HepG2 (cell line): Measurements from ENCODE around the gene MYO1G. TPM values are rescaled to one million over a fixed set of nuclear protein-coding genes. Genes with fewer than 3 reads are reported as not detected.
A peak's percentile ranks its signal among the peaks of the same experiment; 100 is the strongest.

Source experiments
- CBX5 ChIP-seq: sonication (generic); formaldehyde crosslinking; IDR thresholded peaks from 2 replicates; pipeline ENCODE4 v1.4.0; 2020; ENCODE audit warnings: missing genetic modification reagents, borderline replicate concordance
- GABPB1 ChIP-seq: IDR thresholded peaks from 2 replicates; pipeline ENCODE4 v1.6.1; 2016; ENCODE audit warnings: mild to moderate bottlenecking, missing genetic modification reagents, moderate library complexity, missing compliant biosample characterization
- JARID2 ChIP-seq: sonication (generic); formaldehyde crosslinking; IDR thresholded peaks from 2 replicates; pipeline ENCODE4 v1.8.1; 2023; ENCODE audit warnings: missing genetic modification reagents, inconsistent platforms; ENCODE audit not compliant: insufficient replicate concordance
- MAZ ChIP-seq, 2 experiments: sonication (generic) in 1 of 2; formaldehyde crosslinking in 1 of 2; IDR thresholded peaks; 2 replicates each; pipeline versions ENCODE4 v1.5.0 to v1.6.1; 2012 to 2020; ENCODE audit warnings: low read depth in 2 of 2, mild to moderate bottlenecking in 2 of 2, borderline replicate concordance in 1 of 2, improper control_type of control experiment in 1 of 2, low read length in 1 of 2, missing genetic modification reagents in 1 of 2, moderate library complexity in 1 of 2
- MIER3 ChIP-seq: IDR thresholded peaks from 2 replicates; pipeline ENCODE4 v1.6.1; 2016; ENCODE audit warnings: missing compliant biosample characterization, borderline replicate concordance
- MXD4 ChIP-seq: IDR thresholded peaks from 2 replicates; pipeline ENCODE4 v1.6.1; 2016; ENCODE audit warnings: mild to moderate bottlenecking, missing biosample characterization, missing genetic modification reagents
- NR2C2 ChIP-seq: sonication (generic); formaldehyde crosslinking; IDR thresholded peaks from 2 replicates; pipeline ENCODE4 v1.4.0; 2020; ENCODE audit warnings: missing genetic modification reagents, mild to moderate bottlenecking, moderate library complexity, borderline replicate concordance
- PRDM15 ChIP-seq: sonication (generic); formaldehyde crosslinking; IDR thresholded peaks from 2 replicates; pipeline ENCODE4 v1.4.0; 2020; ENCODE audit warnings: missing genetic modification reagents
- SATB2 ChIP-seq: sonication (generic); formaldehyde crosslinking; IDR thresholded peaks from 2 replicates; pipeline ENCODE4 v1.5.0; 2020; ENCODE audit warnings: missing genetic modification reagents
- TRIM22 ChIP-seq: fragments of 450-650 bp; IDR thresholded peaks from 2 replicates; pipeline ENCODE4 v1.6.1; 2017
- ZBTB14 ChIP-seq: sonication (generic); formaldehyde crosslinking; IDR thresholded peaks from 2 replicates; pipeline ENCODE4 v1.4.0; 2020; ENCODE audit warnings: missing genetic modification reagents
- ZNF234 ChIP-seq: sonication (generic); formaldehyde crosslinking; conservative IDR thresholded peaks from 2 replicates; pipeline ENCODE4 v1.5.1; 2020; ENCODE audit warnings: mild to moderate bottlenecking, missing genetic modification reagents
- ZNF619 ChIP-seq: sonication (generic); formaldehyde crosslinking; IDR thresholded peaks from 2 replicates; pipeline ENCODE4 v1.4.0; 2020; ENCODE audit warnings: mild to moderate bottlenecking, missing genetic modification reagents
- polyA plus RNA-seq, 8 experiments: library from polyadenylated mRNA; depleted of rRNA in 3 of 8; stranded (reverse) in 7 of 8; unstranded in 1 of 8; fragments of >200 nt; fragmentation: Illumina TruSeq in 4 of 8; extraction: Trizol in 4 of 8; gene quantifications; 2 replicates each; pipeline versions ENCODE4 v1.2.1 to v1.2.3, GENCODE V29; 2011 to 2016; ENCODE audit warnings: low read depth in 4 of 8, missing spikeins in 1 of 8, mixed read lengths in 1 of 8; ENCODE audit not compliant: insufficient read depth in 1 of 8
- total RNA-seq, 5 experiments: library from RNA; depleted of rRNA; stranded (reverse); fragments of >200 nt; fragmentation: Illumina TruSeq; extraction: Trizol; gene quantifications; 2 replicates each; pipeline ENCODE4 v1.2.3, GENCODE V29; 2016; ENCODE audit warnings: low read depth in 1 of 5

Gene MYO1G
- total and polyA plus RNA-seq, 2 of the 13 experiments (the other 11 are each of a cell fraction or from before 2014, with no cell fraction given): 0.29 to 1.1 TPM

GRCh38 chr7:44967571-44968446 lies 11.0 kb downstream of the MYO1G start (continued):
- no peak for TF ChIP-seq PRDM15 (CRISPR knock-in tag)
- TF ChIP-seq GABPB1: no peak; the same call in 1 of the 2 replicates
- no peak for TF ChIP-seq NR2C2
- no peak for TF ChIP-seq SATB2 (CRISPR knock-in tag)
- TF ChIP-seq MXD4 (CRISPR knock-in tag): peak; percentile 83
- no peak for TF ChIP-seq JARID2 (CRISPR knock-in tag)
- no peak for TF ChIP-seq MAZ (IDR thresholded peaks at IDR 0.05; ENCODE audit: borderline replicate concordance, low read depth, low read length)
- peak; percentile 43; the same call in 1 of the 2 replicates for TF ChIP-seq MAZ (CRISPR knock-in tag; IDR thresholded peaks at IDR 0.05; ENCODE audit: low read depth)
- peak; percentile 50; the same call in 1 of the 2 replicates for TF ChIP-seq MIER3 (CRISPR knock-in tag)
- TF ChIP-seq ZNF234 (CRISPR knock-in tag): 0 out of 2 replicates have a peak, but pooled peaks have one; percentile 66
- no peak for TF ChIP-seq ZBTB14 (CRISPR knock-in tag)
- TF ChIP-seq CBX5 (CRISPR knock-in tag): no peak; the same call in 1 of the 2 replicates
- 0 out of 2 replicates have a peak, but pooled peaks have one; percentile 33 for TF ChIP-seq ZNF619 (CRISPR knock-in tag)
- TF ChIP-seq TRIM22: no peak
